Effector memory CD4-positive, alpha-beta T cell (primary cell): Measurements from ENCODE around the gene SLC26A1.

ENCODE experiments used
- DNase-seq, 3 donors: peaks; one replicate each; pipeline ENCODE4 v3.0.0-alpha.2; 2020
- H3K27ac ChIP-seq: 2 replicates; pipeline ENCODE4 v1.7.0; 2013; ENCODE audit warnings: mild to moderate bottlenecking, low read length, moderate library complexity; ENCODE audit not compliant: insufficient read depth, poor library complexity, severe bottlenecking
- H3K27me3 ChIP-seq: replicated peaks from 2 replicates; pipeline ENCODE4 v1.7.0; 2013; ENCODE audit warnings: mild to moderate bottlenecking, low read length; ENCODE audit not compliant: insufficient read depth, control insufficient read depth, poor library complexity, severe bottlenecking
- H3K36me3 ChIP-seq: 2 replicates; pipeline ENCODE4 v1.7.0; 2013; ENCODE audit warnings: mild to moderate bottlenecking, low read length, moderate library complexity; ENCODE audit not compliant: control insufficient read depth, insufficient read depth
- H3K4me1 ChIP-seq: 2 replicates; pipeline ENCODE4 v1.7.0; 2013; ENCODE audit warnings: low read length, mild to moderate bottlenecking; ENCODE audit not compliant: control insufficient read depth, insufficient read depth, poor library complexity, severe bottlenecking
- H3K4me3 ChIP-seq: 2 replicates; pipeline ENCODE4 v1.7.0; 2013; ENCODE audit warnings: low read length, low read depth, mild to moderate bottlenecking; ENCODE audit not compliant: insufficient read depth, poor library complexity, severe bottlenecking
- H3K9me3 ChIP-seq: 2 replicates; pipeline ENCODE4 v1.7.0; 2013; ENCODE audit warnings: mild to moderate bottlenecking, low read length, moderate library complexity; ENCODE audit not compliant: control insufficient read depth

The SLC26A1 gene

DNA sequence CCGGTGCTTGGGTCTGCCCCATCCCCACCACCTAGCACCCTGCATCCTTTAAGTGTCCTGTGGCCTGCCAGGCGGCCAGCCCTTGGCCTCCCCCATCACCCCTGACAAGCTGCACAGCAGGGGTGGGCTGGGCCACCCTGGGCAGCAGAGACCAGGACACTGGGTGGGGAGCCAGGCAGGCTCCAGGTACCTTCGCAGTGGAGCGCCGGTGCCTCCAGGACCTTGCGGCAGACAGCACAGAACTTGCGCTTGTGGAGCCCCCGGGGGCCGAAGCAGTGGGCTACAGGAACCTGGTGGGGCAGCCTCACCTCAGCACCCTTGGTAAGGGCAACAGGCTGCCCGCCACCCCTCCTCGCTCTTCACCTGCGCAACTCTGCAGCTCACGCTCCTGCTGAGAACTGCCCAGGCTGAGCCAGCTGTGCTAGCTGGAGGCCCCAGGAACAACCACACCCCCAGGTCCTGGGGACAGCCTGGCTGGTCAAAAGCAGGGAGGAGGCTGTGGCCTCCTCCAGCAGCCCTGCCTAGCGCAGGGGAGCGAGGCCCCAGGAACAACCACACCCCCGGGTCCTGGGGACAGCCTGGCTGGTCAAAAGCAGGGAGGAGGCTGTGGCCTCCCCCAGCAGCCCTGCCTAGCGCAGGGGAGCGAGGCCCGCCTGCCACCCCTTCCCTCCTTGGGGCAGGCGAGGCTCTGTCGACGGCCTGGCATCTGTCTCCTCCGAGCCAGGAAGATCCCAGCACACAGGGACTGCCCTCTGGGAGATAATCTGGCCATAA is 24.4 kb downstream of the SLC26A1 start:
- DNase-seq: no peak
- H3K27me3 ChIP-seq: no peaks in the 10 kb centered on the region
- H3K4me3 ChIP-seq: no peak overlapping the region
- peaks cover 7% of the 10 kb centered on the region for H3K36me3 ChIP-seq
- no peak overlapping the region for H3K27ac ChIP-seq
- H3K9me3 ChIP-seq: no peaks in the 10 kb centered on the region
- H3K4me1 ChIP-seq: peaks cover 17% of the 10 kb centered on the region

DNA sequence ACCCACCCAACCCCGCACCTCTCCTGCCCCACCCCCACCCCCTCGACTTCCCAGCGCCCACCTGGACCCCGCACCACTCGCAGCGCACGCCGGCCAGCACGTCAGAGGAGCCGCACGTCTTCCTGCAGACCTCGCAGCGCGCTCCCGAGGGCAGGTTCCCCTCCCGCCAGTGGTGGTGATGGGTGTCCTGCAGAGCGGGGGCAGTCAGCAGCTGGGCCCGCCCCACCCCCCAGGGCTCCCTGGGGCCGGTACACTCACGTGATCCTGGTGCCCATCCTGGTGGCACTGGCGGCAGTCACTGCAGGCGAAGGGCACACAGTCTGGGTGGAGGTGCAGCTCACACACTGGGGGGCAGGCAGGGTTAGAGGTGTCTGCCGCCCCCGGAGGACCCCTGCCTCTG is 25.0 kb downstream of the SLC26A1 start:
- DNase-seq: no peak
- Histone ChIP-seq H3K9me3 (no peaks in the 10 kb centered on the region), H3K27ac (no peak overlapping the region), H3K4me1 (peaks cover 14% of the 10 kb centered on the region), H3K36me3 (peaks cover 7% of the 10 kb centered on the region), H3K4me3 (no peak overlapping the region), H3K27me3 (no peaks in the 10 kb centered on the region)

DNA sequence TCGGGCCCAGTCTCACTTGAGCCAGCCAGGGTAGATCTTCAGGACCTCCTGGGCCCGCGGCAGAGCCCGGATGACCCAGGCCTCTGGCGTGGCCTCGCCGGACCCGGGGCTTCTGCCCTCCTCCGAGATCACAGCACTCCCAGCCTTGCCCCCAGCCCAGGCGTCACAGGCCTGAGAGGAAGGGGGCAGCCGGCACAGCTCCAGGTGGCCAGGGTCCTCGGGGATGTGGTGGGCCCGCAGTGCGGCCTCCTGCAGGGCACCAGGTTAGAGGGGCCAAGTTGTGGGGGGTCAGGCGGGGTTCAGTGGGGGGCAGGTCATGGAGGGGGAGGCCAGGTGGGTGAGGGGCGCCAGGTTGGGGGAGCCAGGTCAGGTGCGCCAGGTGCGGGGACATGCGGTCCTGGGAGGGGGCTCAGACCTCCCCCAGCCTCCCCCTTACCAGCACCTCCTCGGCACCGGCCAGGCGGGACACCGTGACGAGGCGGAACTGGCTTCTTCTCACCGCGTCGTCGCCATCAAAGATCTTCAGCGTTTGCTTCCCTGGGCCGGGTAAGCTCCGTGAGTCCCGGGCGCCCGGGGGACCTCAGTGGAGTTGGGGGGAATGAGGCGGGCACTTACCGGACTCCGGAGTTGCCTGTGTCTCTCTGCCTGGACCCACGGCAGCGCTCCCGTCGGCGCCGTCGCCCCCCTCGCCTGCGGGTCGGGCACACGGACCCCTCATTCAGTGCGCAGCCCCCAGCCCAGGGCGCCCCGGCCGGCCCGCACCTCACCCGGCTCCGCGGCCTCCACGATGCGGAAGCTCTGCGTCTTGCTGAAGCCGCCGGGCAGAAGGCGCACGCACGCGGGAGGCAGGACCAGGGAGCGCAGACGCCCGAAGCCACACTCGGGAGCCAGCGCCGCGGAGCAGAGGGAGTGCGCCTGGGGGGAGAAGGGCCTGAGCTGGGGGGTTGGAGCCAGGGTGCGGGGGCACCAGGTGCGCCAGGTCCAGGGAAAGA is 25.8 kb downstream of the SLC26A1 start:
- H3K4me1 ChIP-seq: peaks cover 11% of the 10 kb centered on the region
- H3K4me3 ChIP-seq: no peak overlapping the region
- no peak overlapping the region for H3K27ac ChIP-seq
- H3K36me3 ChIP-seq: peaks cover 7% of the 10 kb centered on the region
- no peaks in the 10 kb centered on the region for H3K9me3 ChIP-seq
- H3K27me3 ChIP-seq: no peaks in the 10 kb centered on the region
- no peak for DNase-seq

GRCh38 chr4:966266-967112 is 26.7 kb downstream of the SLC26A1 start:
- peaks cover 7% of the 10 kb centered on the region for H3K36me3 ChIP-seq
- H3K4me1 ChIP-seq: peaks cover 4% of the 10 kb centered on the region
- H3K4me3 ChIP-seq: no peak overlapping the region
- DNase-seq: no peak
- no peak overlapping the region for H3K27ac ChIP-seq
- H3K9me3 ChIP-seq: no peaks in the 10 kb centered on the region
- H3K27me3 ChIP-seq: no peaks in the 10 kb centered on the region

DNA sequence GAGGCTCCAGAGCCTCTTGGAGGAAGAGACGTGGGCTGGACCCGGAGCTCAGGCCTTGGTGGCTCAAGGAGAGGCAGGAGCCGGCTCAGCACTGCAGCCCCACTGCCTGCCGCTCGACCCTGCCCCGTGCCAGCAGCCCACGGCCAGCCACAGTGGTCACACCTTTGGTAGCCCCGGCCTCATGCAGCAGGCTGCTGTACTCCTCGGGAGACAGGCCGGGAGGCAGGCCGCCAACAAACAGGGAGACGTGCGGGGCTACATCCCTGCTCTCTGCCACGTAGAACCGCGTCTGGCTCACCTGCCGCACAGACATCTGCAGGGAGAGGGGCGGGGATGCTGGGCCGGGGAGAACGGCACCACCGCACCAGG is 27.5 kb downstream of the SLC26A1 start:
- H3K9me3 ChIP-seq: no peaks in the 10 kb centered on the region
- peaks cover 7% of the 10 kb centered on the region for H3K36me3 ChIP-seq
- no peak overlapping the region for H3K27ac ChIP-seq
- peaks cover 4% of the 10 kb centered on the region for H3K4me1 ChIP-seq
- no peak overlapping the region for H3K4me3 ChIP-seq
- no peak for DNase-seq
- H3K27me3 ChIP-seq: no peaks in the 10 kb centered on the region

GRCh38 chr4:965048-965765 is 28.0 kb downstream of the SLC26A1 start:
- H3K27ac ChIP-seq: no peak overlapping the region
- no peak for DNase-seq
- H3K4me1 ChIP-seq: peaks cover 4% of the 10 kb centered on the region
- H3K9me3 ChIP-seq: no peaks in the 10 kb centered on the region
- no peaks in the 10 kb centered on the region for H3K27me3 ChIP-seq
- no peak overlapping the region for H3K4me3 ChIP-seq
- H3K36me3 ChIP-seq: peaks cover 7% of the 10 kb centered on the region

DNA sequence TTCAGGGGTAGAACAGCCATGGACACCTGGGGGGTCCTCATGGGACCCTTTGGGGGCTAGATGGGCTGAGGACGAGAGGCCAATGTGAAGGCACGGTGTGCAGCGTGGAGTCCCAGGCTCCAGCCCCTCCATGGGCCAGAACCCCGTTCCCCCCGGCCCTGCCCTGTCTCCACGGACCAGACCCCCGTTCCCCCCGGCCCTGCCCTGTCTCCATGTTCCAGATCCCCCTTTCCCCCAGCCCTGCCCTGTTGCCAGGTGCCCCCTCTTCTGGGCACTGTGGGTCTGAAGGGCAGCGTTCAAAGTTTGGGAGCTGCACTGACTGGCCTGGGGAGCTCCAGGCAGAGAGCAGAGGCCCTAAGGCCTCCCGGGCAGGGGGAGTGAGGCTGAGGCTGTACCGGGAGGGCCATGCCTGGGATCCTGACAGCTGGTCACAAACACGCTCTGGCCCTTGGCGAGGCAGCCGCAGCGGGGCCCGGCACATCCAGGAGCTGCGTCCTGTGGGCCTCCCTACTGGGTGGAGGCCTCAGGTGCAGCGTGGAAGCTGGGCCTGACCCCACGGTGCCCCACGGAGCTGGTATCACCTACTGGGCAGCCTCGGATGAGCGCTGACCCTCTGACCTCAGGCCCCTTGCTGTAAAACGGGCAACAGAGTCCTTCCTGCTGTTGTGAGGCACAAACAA is 28.7 kb downstream of the SLC26A1 start:
- H3K4me1 ChIP-seq: peaks cover 4% of the 10 kb centered on the region
- DNase-seq: no peak
- H3K27ac ChIP-seq: no peak overlapping the region
- no peak overlapping the region for H3K4me3 ChIP-seq
- H3K36me3 ChIP-seq: peaks cover 7% of the 10 kb centered on the region
- no peaks in the 10 kb centered on the region for H3K9me3 ChIP-seq
- no peaks in the 10 kb centered on the region for H3K27me3 ChIP-seq

GRCh38 chr4:963276-964225 is 29.7 kb downstream of the SLC26A1 start:
- H3K27ac ChIP-seq: no peak overlapping the region
- H3K27me3 ChIP-seq: no peaks in the 10 kb centered on the region
- peaks cover 4% of the 10 kb centered on the region for H3K4me1 ChIP-seq
- DNase-seq: no peak
- peaks cover 7% of the 10 kb centered on the region for H3K36me3 ChIP-seq
- no peak overlapping the region for H3K4me3 ChIP-seq
- H3K9me3 ChIP-seq: no peaks in the 10 kb centered on the region
